ENCODE measurements around the gene VAMP2.

DNA sequence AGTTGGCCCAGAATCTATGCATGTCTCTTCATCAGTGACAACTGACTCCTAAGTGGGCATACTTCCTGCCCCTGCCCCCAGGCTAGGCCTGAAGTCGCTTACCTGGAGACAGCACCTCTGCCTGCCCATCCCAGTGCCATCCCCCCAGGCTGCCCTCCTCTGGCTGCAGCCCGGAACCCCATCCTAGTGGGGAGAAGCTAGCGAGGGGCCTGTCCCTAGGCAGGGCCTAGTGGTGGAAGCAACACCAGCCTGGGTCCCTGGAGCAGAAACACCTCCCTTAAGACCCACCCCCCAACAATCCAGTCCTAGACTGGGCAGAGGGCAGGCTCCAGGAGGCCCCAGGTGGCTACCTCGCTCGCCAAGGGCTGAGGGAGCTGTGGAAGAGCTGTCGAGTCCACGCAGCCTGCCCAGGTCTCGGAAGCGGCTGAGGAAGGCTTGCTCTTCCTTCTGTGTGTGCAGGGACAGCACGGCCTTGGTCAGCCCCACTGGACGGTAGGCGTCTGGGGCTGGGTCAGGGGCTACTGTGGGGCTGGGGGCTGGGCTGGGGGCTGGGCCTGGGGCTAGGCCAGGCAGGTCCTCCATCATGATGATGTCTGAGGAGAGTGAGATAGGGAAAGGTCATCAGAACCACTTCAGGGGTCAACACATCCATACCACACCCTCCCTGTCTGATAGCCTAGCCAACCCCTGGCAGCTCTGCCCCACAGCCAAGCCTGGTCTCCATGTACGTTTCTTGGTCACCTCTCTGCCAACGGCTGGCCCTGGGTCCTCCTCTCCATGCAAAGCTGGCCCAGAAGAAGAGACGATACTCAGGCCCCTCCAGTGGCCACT is 18.1 kb downstream of the VAMP2 start:
- TF ChIP-seq CTCF (IDR thresholded peaks at IDR 0.05) (no peak), POLR2A (IDR thresholded peaks at IDR 0.05) (no peak)

All from ovary (tissue), 3 donors.